UCSD-AML1 (cell line): ENCODE results near the gene SDK1.

Experiments used
- DNase-seq: peaks from one replicate; lab custom pipeline; 2025; ENCODE audit not compliant: unreplicated experiment; lab: John Stamatoyannopoulos, UW

The SDK1 gene

DNA sequence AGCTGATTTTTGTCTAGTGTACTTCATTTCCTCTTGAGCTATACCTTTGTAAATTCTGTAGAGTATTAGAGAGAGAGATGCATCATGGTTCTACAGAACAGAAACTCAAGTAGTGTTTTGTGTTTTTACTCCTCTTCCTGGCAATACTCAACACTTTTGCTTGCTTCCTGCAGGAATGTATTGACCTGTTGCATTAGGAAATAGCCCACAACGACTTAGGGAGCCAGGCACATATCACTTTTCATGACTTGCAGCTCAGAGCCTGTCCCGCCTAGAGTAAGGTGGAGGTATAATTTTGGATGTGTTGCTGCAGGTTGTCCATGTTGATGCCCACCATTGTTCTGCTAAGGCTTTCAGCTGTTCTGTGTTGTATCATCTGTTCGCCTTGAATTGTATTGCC lies 216.3 kb downstream of the SDK1 start:
- DNase-seq, result no peak

DNA sequence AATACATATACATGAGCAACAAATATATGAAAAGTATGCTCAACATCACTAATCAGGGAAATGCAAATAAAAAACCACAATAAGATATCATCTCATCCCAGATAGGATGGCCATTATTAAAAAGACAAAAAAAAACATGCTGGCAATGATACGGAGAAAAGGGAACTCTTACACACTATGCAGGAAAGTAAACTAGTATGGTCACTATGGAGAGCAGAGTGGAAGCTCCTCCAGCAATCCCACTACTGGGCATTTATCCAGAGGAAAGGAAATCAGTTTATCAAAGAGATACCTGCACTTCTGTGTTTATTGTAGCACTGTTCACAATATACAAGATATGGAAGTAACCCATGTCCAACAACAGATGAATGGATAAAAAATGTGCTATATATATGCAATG lies 217.5 kb downstream of the SDK1 start:
- no peak for DNase-seq

GRCh38 chr7:3520206-3520605 lies 219.2 kb downstream of the SDK1 start:
- DNase-seq, result no peak

DNA sequence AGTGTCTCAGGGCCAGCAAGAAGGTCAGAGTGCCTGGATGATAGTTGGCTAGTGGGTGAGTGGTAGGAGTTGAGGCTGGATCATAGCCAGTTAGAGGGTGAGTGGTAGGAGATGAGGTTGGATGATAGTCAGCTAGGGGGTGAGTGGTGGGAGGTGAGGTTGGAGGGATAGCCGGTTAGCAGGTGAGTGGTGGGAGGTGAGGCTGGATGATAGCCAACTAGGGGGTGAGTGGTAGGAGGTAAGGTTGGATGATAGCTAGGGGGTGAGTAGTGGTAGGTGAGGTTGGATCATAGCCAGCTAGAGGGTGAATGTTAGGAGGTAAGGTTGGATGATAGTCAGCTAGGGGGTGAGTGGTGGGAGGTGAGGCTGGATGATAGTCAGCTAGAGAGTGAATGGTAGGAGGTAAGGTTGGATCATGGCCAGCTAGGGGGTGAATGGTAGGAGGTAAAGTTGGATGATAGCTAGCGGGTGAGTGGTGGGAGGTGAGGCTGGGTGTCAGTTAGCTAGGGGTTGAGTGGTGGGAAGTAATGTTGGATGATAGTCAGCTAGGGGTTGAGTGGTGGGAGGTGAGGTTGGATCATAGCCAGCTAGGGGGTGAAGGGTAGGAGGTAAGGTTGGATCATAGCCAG lies 226.6 kb downstream of the SDK1 start:
- DNase-seq, result no peak

GRCh38 chr7:3533040-3533439 lies 232.0 kb downstream of the SDK1 start:
- DNase-seq, result no peak

GRCh38 chr7:3537210-3537875 lies 236.3 kb downstream of the SDK1 start:
- no peak for DNase-seq

DNA sequence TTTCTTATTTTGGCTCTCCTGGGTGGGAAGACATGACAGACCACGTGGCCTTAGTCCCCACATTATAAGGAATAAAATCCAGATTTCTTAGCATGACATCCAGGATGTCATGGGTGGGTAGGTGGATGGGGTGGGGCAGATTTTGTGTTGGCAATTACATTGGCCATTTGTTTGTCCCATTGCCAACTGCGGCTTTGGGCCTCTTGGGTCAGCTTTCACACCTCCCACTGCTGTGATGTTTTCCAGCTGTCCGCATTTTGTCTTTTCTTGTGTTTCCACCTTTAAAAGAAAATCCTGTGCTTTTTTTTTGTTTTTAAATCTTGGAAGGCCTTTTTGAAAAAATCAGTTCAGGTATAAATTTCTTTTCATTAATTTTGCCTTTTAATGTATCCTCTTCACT lies 237.0 kb downstream of the SDK1 start:
- no peak for DNase-seq

DNA sequence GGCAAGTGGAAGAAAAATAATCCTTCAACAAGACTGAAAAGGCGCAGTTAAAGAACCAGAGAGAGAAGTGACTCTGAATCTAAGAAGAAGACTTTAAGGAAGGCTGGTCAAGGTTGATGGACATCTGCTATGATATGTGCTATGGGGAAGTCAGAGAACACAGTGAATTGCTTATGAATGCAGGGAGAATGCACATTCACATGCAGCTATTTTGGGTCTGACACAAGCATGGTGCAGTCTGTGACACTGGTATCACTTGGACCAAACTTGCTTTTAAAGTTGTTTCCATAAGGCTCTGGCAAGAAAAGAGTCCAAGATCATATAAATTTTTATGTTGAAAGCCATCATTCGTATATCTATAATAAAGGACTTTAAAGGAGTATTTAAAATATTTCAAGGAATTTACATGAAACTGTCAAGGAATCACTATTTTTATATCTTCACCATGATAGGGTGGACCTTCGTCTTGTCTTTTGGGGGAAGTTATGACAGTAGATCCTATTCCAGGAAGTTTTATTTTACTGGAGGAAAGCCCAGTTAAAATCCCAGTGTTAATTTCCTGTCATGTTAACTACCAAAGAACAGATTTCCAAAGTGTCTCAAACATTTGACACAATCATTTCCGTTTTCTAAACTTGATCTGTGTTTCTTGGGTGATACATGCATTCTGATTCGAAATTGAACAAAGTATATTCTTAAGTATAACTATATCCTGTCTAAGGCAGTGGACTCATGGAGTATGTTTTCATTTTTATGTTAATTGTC lies 239.6 kb downstream of the SDK1 start:
- no peak for DNase-seq

GRCh38 chr7:3544202-3544601 lies 243.2 kb downstream of the SDK1 start:
- no peak for DNase-seq

DNA sequence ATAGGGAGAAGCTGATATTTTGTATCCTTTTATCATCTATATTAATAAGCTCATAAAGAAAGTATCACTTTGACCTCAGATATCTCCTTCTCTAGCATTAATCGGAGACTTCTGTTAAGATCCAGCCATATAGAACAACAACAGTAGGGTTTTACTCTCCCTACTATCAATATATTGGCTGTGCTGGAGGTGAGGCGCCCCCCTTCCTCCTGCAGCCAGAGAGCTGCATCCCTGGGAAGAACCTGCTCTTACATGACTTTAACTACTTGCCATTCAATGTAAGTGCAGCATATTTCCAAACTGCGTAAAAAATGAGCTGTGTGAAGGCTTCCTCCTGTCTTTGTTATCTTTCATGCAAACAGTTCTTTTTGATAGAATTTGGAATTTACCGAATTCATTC lies 247.8 kb downstream of the SDK1 start:
- no peak for DNase-seq

DNA sequence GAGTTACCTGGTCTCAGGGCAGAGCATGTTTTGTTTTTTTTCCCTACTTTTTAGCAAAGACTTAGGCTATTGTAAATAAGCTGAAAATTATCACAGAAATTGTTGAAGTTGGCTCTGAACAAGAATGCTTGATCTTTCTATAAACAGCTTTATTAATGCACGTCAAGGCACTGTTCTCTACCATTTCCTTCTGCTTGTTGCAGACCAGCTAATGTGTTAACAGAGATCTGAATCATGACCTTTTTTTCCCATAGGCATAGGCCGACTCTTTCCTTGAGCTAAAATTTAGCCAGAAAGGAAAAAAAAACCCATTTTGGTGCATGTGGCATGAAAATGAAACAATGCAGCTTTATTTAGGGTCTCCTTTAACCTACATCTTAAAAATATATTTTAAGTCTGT lies 248.5 kb downstream of the SDK1 start:
- DNase-seq, result no peak

DNA sequence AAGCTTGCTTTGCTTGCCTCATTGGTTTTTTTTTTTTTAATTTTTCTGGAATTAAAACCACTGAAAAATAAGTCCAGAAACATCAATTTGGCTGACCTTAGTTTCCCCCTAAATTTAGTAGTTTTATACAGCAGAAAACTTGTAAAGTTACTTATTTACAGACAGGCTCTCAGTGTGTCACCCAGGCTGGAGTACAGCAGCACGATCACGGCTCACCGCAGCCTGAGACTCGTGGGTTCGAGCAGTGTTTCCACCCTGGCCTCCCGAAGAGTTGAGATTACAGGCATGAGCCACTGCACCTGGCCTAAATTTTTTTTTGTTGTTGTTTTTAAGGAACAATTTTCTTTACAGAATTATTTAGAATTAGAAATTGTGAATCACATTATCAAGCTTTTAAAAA lies 250.5 kb downstream of the SDK1 start:
- DNase-seq, result no peak

- DNase-seq, result no peak
Observed at GRCh38 chr7:3552499-3552898, 251.4 kb downstream of the SDK1 start.

- DNase-seq, result no peak
Observed at GRCh38 chr7:3558400-3558799, 257.3 kb downstream of the SDK1 start.

- no peak for DNase-seq
Observed at GRCh38 chr7:3559278-3559677, 258.2 kb downstream of the SDK1 start.

DNA sequence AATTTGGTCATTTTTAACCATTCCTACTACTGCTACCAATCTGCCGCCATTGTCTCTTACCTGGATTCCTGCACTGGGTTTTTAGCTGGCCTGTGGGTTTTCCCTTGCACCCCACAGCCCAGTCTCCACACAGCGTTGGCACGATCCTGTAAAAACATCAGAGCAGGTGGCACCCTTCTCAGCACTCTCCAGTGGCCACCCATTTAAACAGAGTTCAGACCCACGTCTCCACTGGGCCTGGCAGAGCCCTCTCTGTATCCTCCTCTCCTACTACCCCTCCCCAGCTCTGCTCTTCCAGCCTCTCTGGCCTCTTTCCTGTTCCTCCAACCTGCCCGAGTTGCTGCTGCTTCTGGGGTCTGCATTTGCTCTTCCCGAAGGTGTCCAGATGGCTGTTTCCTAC lies 259.4 kb downstream of the SDK1 start:
- no peak for DNase-seq

DNA sequence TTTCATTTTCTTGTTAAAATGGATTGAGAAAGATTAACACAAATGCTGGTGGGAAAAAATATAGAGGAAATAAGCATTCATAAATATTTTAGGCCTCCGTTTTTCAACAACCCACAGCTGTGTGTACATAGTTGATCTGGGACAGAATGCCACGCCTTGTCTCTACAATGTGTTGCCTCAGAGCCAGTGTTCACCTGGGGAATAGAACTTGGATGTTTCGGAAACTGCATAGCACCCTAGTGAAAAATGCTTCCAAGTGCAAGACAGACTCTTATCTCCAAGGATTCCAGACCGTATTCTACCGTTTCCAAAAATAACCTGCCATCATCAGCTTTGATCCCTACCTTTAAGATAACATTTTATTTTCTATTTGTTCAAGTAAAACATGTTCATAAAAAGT lies 260.9 kb downstream of the SDK1 start:
- DNase-seq, result no peak

DNA sequence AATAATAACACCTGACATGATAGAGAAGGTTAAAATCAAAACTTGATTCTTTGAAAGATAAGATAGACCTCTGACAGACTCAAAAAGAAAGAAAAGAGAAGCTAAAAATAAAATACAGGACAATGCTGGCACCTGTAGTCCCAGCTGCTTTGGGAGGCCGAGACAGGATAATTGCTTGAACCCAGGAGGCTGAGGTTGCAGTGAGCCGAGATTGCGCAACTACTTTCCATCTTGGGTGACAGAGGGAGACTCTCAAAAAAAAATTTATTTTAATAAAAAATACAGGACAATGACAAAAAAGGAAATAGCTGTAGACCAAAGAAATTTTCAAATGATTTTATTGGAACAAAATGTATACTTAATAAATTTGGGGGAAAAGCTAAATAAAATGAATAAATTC lies 263.2 kb downstream of the SDK1 start:
- no peak for DNase-seq

DNA sequence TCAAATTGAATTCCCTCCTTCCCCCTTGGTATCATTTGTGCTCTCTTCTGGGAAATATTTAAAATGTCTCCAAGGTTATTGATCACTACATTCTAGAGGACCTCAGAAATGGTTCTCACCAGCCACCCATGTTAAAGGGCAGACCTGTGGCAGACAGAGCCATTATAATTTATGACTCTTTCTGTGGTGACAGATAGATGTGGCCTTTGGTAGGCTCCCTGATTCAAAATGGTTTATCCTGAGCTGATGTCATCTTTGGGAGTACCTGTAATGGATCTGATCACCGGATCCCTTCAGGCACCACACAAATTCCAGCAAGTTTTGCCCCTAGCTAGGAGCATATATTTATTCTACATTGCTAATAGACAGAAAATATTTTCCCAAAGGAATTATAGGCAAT lies 267.5 kb downstream of the SDK1 start:
- no peak for DNase-seq

DNA sequence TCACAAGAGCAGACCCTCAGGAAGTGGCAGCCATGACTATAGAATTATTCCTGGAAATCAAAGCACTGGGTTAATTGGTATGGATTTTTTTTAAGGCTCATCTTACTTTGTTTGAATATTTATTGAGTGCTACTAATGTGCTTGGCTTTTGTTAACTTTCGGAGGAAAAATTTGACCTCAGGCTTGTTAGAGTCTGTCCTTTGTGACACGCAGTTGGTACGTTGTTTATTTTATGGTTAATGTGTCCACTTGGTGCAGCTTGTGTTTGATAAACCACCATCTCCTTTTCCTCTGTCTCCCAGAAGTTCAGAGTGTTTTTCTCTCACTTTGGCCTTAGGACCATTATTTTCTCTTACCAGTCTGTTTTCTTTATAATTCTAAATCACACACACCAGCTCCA lies 268.6 kb downstream of the SDK1 start:
- no peak for DNase-seq

DNA sequence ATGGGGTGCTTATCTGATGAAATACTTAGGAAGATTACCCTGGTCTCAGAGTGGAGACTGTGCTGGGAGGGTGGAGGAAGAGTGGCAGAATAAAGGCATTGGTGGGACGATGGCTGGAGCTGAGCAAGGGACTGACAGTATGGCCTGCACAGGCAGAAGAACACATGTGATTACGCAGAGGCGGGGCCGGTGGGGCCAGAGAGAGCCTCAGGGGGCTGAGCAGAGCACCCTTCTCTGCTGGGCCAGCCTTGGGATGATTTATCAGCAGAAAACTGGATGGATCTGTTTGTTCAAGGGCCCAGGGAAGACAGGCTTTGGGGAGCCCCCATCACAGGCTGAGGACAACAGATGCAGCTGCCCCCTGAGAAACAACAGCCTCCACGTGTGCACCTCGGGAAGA lies 272.1 kb downstream of the SDK1 start:
- DNase-seq, result no peak

- DNase-seq, result no peak
Observed at GRCh38 chr7:3574386-3574785, 273.3 kb downstream of the SDK1 start.
